DMS153 treated with DMSO at 0.1 percent for 48 hours (cell line): ENCODE data around the gene N4BP3.

Experiments
- DNase-seq: peaks from one replicate; lab custom pipeline; 2025; ENCODE audit not compliant: unreplicated experiment; lab: John Stamatoyannopoulos, UW

The N4BP3 gene

GRCh38 chr5:178098685-178099084 lies 14.6 kb upstream of the N4BP3 start:
- DNase-seq, result no peak

- no peak for DNase-seq
Observed at GRCh38 chr5:178103612-178104011, 9.7 kb upstream of the N4BP3 start.

- no peak for DNase-seq
Observed at GRCh38 chr5:178104492-178104891, 8.8 kb upstream of the N4BP3 start.

GRCh38 chr5:178106086-178106485 lies 7.2 kb upstream of the N4BP3 start:
- no peak for DNase-seq

GRCh38 chr5:178106556-178107239 lies 6.6 kb upstream of the N4BP3 start:
- DNase-seq, result no peak

GRCh38 chr5:178107756-178108310 lies 5.5 kb upstream of the N4BP3 start:
- no peak for DNase-seq

GRCh38 chr5:178108446-178108845 lies 4.9 kb upstream of the N4BP3 start:
- DNase-seq, result no peak

GRCh38 chr5:178108966-178109365 lies 4.4 kb upstream of the N4BP3 start:
- no peak for DNase-seq

- no peak for DNase-seq
Observed at GRCh38 chr5:178110511-178110910, 2.8 kb upstream of the N4BP3 start.

GRCh38 chr5:178111925-178112324 lies 1.4 kb upstream of the N4BP3 start:
- DNase-seq, result no peak

- no peak for DNase-seq
Observed at GRCh38 chr5:178112545-178112944, 787 bp upstream of the N4BP3 start.

GRCh38 chr5:178113841-178114324 lies 551 bp downstream of the N4BP3 start:
- no peak for DNase-seq

- DNase-seq, result no peak
Observed at GRCh38 chr5:178114325-178115135, 1.2 kb downstream of the N4BP3 start.

- no peak for DNase-seq
Observed at GRCh38 chr5:178115136-178115813, 1.9 kb downstream of the N4BP3 start.

GRCh38 chr5:178115814-178116142 lies 2.4 kb downstream of the N4BP3 start:
- DNase-seq, result no peak

- DNase-seq, result no peak
Observed at GRCh38 chr5:178116143-178116885, 3.0 kb downstream of the N4BP3 start.

- DNase-seq, result no peak
Observed at GRCh38 chr5:178117923-178118701, 4.8 kb downstream of the N4BP3 start.

GRCh38 chr5:178119915-178120606 lies 6.7 kb downstream of the N4BP3 start:
- no peak for DNase-seq

GRCh38 chr5:178120607-178121357 lies 7.5 kb downstream of the N4BP3 start:
- peak; percentile 23 for DNase-seq
